Parathyroid adenoma (tissue), 2 donors: ENCODE measurements around the gene ARID3B.
"Not testable (repeated sequence)": the region's sequence is repeated elsewhere in the genome, so short reads cannot be mapped to it uniquely, and the experiment has no call there.

Experiments used
- H2AFZ ChIP-seq: fragments of 300-600 bp; sonication (generic); one replicate; pipeline ENCODE4 v1.7.0; 2017; ENCODE audit warnings: antibody characterized with exemption, mild to moderate bottlenecking
- H3K27ac ChIP-seq: fragments of 300-600 bp; sonication (generic); one replicate; pipeline ENCODE4 v1.7.0; 2017
- H3K27me3 ChIP-seq: fragments of 300-600 bp; sonication (generic); one replicate; pipeline ENCODE4 v1.7.0; 2017; ENCODE audit warnings: low read length; ENCODE audit not compliant: control insufficient read depth, insufficient read depth
- H3K36me3 ChIP-seq: fragments of 300-600 bp; sonication (generic); one replicate; pipeline ENCODE4 v1.7.0; 2017; ENCODE audit warnings: low read length; ENCODE audit not compliant: control insufficient read depth, insufficient read depth
- H3K4me1 ChIP-seq: fragments of 300-600 bp; sonication (generic); one replicate; pipeline ENCODE4 v1.7.0; 2017; ENCODE audit warnings: control low read depth
- H3K4me2 ChIP-seq: fragments of 300-600 bp; sonication (generic); one replicate; pipeline ENCODE4 v1.7.0; 2017; ENCODE audit warnings: low read length
- H3K4me3 ChIP-seq: fragments of 300-600 bp; sonication (generic); one replicate; pipeline ENCODE4 v1.7.0; 2017; ENCODE audit warnings: low read depth, low read length
- H3K79me2 ChIP-seq: fragments of 300-600 bp; sonication (generic); one replicate; pipeline ENCODE4 v1.7.0; 2017; ENCODE audit warnings: control low read depth
- H3K9ac ChIP-seq: fragments of 300-600 bp; sonication (generic); one replicate; pipeline ENCODE4 v1.7.0; 2017; ENCODE audit warnings: mild to moderate bottlenecking
- H3K9me3 ChIP-seq: fragments of 300-600 bp; sonication (generic); one replicate; pipeline ENCODE4 v1.7.0; 2017; ENCODE audit warnings: low read length; ENCODE audit not compliant: control insufficient read depth
- TF ChIP-seq, protein P1 (sequence below): fragments of 300-600 bp; sonication (generic); IDR thresholded peaks from one replicate; pipeline ENCODE4 v1.7.0; 2017; ENCODE audit warnings: antibody characterized with exemption, mild to moderate bottlenecking
- donor health status: primary hyperparathyroidism.

The ARID3B gene

DNA sequence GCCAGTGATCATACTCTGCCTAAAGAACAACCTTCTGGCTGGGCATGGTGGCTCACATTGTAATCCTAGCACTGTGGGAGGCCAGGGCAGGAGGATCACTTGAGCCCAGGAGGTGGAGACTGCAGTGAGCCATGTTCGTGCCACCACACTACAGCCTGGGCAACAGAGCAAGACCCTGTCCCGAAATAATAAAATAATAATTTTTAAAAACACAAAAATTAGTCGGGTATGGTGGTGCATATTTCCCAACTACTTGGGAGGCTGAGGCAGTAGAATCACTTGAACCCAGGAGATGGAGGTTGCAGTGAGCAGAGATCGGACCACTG lies 34.5 kb upstream of the ARID3B start:
- Histone ChIP-seq H3K27ac (no peak overlapping the region), H3K4me1 (no peaks in the 10 kb centered on the region), H3K4me3 (no peak overlapping the region), H3K9me3 (no peaks in the 10 kb centered on the region), H3K36me3 (no peaks in the 10 kb centered on the region), H3K79me2 (no peaks in the 10 kb centered on the region), H3K4me2 (no peak overlapping the region), H3K9ac (no peak overlapping the region), H2AFZ (no peak overlapping the region), H3K27me3 (no peaks in the 10 kb centered on the region)
- TF ChIP-seq, protein P1, sequence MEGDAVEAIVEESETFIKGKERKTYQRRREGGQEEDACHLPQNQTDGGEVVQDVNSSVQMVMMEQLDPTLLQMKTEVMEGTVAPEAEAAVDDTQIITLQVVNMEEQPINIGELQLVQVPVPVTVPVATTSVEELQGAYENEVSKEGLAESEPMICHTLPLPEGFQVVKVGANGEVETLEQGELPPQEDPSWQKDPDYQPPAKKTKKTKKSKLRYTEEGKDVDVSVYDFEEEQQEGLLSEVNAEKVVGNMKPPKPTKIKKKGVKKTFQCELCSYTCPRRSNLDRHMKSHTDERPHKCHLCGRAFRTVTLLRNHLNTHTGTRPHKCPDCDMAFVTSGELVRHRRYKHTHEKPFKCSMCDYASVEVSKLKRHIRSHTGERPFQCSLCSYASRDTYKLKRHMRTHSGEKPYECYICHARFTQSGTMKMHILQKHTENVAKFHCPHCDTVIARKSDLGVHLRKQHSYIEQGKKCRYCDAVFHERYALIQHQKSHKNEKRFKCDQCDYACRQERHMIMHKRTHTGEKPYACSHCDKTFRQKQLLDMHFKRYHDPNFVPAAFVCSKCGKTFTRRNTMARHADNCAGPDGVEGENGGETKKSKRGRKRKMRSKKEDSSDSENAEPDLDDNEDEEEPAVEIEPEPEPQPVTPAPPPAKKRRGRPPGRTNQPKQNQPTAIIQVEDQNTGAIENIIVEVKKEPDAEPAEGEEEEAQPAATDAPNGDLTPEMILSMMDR = no peak

DNA sequence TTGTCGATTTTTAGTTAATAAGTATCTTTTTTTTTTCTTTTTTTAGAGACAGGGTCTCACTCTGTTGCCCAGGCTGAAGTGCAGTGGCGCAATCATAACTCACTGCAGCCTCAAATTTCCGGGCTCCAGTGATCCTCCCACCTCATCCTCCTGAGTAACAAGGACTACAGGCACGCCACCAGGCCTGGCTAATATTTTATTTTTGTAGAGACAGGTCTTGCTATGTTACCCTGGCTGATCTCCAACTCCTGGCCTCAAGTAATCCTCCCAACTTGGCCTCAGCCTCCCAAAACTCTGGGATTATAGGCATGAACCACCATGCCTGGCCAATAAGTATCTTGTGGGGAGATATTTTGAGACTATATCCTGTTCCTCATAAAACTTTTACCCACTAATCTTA lies 29.4 kb upstream of the ARID3B start:
- H3K9me3 ChIP-seq = no peaks in the 10 kb centered on the region
- H3K4me1 ChIP-seq = no peaks in the 10 kb centered on the region
- no peaks in the 10 kb centered on the region for H3K79me2 ChIP-seq
- no peak overlapping the region for H3K4me3 ChIP-seq
- no peaks in the 10 kb centered on the region for H3K36me3 ChIP-seq
- H3K4me2 ChIP-seq = no peak overlapping the region
- no peak overlapping the region for H3K9ac ChIP-seq
- no peak overlapping the region for H2AFZ ChIP-seq
- TF ChIP-seq, protein P1 = no peak
- no peak overlapping the region for H3K27ac ChIP-seq
- H3K27me3 ChIP-seq = no peaks in the 10 kb centered on the region

DNA sequence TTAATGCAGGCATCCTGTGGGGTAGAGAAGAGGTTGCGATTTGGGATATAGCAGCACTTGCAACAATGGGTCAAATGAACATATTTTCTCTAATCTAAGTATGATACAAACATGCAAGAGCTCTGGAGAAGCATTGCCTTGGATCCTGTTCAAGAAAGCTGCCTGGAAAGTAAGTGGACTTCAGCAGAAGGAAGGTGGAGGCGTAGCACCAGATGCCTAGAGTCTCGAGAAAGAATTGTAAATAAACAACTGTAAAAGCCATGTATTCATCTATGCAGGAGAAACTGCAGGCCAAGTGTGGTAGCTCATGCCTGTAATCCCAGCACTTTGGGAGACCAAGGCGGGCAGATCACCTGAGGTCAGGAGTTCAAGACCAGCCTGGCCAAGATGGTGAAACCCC lies 27.0 kb upstream of the ARID3B start:
- not testable (repeated sequence) for H3K4me3 ChIP-seq, H3K27ac ChIP-seq, H3K4me1 ChIP-seq, H2AFZ ChIP-seq, H3K36me3 ChIP-seq, H3K27me3 ChIP-seq, H3K9me3 ChIP-seq, H3K9ac ChIP-seq, H3K79me2 ChIP-seq, H3K4me2 ChIP-seq

DNA sequence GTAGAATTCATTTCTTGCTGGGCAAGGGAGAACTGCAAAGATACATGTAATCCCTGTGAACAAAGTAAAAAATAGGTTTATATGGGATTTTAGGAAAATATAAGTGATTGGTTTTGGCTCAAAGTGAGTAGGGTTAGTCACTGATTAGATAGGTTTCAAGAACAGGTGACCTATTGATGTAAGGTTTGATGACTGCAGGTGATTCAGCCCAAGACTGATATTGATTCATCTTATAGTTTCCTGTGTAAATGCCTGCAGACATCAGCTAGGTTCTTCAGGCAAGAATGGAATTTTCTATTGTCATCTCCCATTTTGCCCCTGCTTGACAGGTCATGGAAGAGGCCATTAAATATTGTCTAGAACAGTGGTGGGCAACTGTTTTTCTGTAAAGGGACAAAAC lies 23.9 kb upstream of the ARID3B start:
- Histone ChIP-seq H3K27me3 (no peaks in the 10 kb centered on the region), H3K9ac (no peak overlapping the region), H3K4me2 (no peak overlapping the region), H2AFZ (no peak overlapping the region), H3K27ac (no peak overlapping the region), H3K79me2 (no peaks in the 10 kb centered on the region), H3K4me3 (no peak overlapping the region), H3K9me3 (no peaks in the 10 kb centered on the region), H3K4me1 (no peaks in the 10 kb centered on the region), H3K36me3 (no peaks in the 10 kb centered on the region)
- TF ChIP-seq, protein P1 = no peak

DNA sequence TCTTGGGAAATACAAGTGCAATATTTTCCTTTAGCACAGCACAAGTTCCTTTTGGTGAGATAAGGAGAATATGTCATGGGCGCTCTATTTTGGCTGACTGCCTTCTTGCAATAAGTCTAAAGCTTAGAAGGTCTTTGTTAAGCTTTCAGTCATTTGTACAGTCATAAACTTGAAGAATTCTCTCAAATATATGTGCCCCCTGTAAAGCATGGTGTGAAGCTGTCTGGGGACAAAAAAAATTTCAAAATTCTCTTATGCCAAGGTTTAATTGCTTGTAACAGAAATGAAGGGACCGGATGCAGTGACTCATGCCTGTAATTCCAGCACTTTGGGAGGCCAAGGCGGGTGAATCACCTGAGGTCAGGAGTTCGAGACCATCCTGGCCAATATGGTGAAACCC lies 21.7 kb upstream of the ARID3B start:
- Histone ChIP-seq H2AFZ (no peak overlapping the region), H3K79me2 (no peaks in the 10 kb centered on the region), H3K27ac (no peak overlapping the region), H3K9ac (no peak overlapping the region), H3K36me3 (no peaks in the 10 kb centered on the region), H3K4me2 (no peak overlapping the region), H3K4me1 (no peaks in the 10 kb centered on the region), H3K4me3 (no peak overlapping the region), H3K9me3 (no peaks in the 10 kb centered on the region), H3K27me3 (no peaks in the 10 kb centered on the region)
- TF ChIP-seq, protein P1 = no peak
